Peyer's patch (tissue), 4 donors: ENCODE data around the gene INTS6.

Source experiments
- CTCF ChIP-seq, 6 experiments: fragments of 450-650 bp in 4 of 6; fragments of 200-600 bp in 2 of 6; sonication (generic) in 1 of 6; IDR thresholded peaks; one replicate each; pipeline ENCODE4 v1.5.1; 2017 to 2019; ENCODE audit warnings: antibody characterized with exemption in 6 of 6, mild to moderate bottlenecking in 3 of 6, moderate library complexity in 1 of 6
- POLR2A ChIP-seq, 2 donors: fragments of 450-650 bp; IDR thresholded peaks; one replicate each; pipeline ENCODE4 v1.5.1; 2017; ENCODE audit warnings: antibody characterized with exemption in 2 of 2, mild to moderate bottlenecking in 2 of 2, moderate library complexity in 2 of 2

GRCh38 chr13:51313619-51314018 is 139.2 kb downstream of the INTS6 start:
- TF ChIP-seq POLR2A (IDR thresholded peaks at IDR 0.05) (no peak), CTCF (IDR thresholded peaks at IDR 0.05) (no peak)
